H9 (cell line): ENCODE data around the gene MAPT. TPM values are rescaled to one million over a fixed set of nuclear protein-coding genes. Genes with fewer than 3 reads are reported as not detected.

Experiments used
- DNase-seq: peaks from one replicate; pipeline ENCODE4 v3.0.0-alpha.2; 2017
- H2AFZ ChIP-seq: one replicate; pipeline ENCODE4 v1.6.1; 2013; ENCODE audit warnings: mild to moderate bottlenecking, low read length, control low read depth, moderate library complexity
- H2AK5ac ChIP-seq: 2 replicates; pipeline ENCODE4 v1.6.1; 2013; ENCODE audit warnings: low read length, control low read depth, mixed read lengths; ENCODE audit not compliant: insufficient read length
- H2BK120ac ChIP-seq: one replicate; pipeline ENCODE4 v1.6.1; 2013; ENCODE audit warnings: low read depth, mild to moderate bottlenecking, low read length, control low read depth, inconsistent platforms; ENCODE audit not compliant: poor library complexity, severe bottlenecking
- H2BK12ac ChIP-seq: 2 replicates; pipeline ENCODE4 v1.6.1; 2013; ENCODE audit warnings: low read length, control low read depth, mixed read lengths, low read depth; ENCODE audit not compliant: insufficient read length
- H2BK15ac ChIP-seq: 2 replicates; pipeline ENCODE4 v1.6.1; 2013; ENCODE audit warnings: low read depth, low read length, control low read depth
- H2BK20ac ChIP-seq: one replicate; pipeline ENCODE4 v1.6.1; 2013; ENCODE audit warnings: low read depth, mild to moderate bottlenecking, low read length, control low read depth, inconsistent platforms; ENCODE audit not compliant: poor library complexity, severe bottlenecking
- H2BK5ac ChIP-seq: 2 replicates; pipeline ENCODE4 v1.6.1; 2013; ENCODE audit warnings: low read length, control low read depth, mixed read lengths; ENCODE audit not compliant: insufficient read length
- H3K14ac ChIP-seq: 2 replicates; pipeline ENCODE4 v1.6.1; 2013; ENCODE audit warnings: low read length, control low read depth; ENCODE audit not compliant: insufficient read depth
- H3K18ac ChIP-seq: 2 replicates; pipeline ENCODE4 v1.6.1; 2013; ENCODE audit warnings: low read depth, mild to moderate bottlenecking, mixed read lengths, low read length, control low read depth; ENCODE audit not compliant: insufficient read length
- H3K23ac ChIP-seq: 2 replicates; pipeline ENCODE4 v1.6.1; 2013; ENCODE audit warnings: low read length, control low read depth, mixed read lengths, low read depth; ENCODE audit not compliant: insufficient read length
- H3K23me2 ChIP-seq: 2 replicates; pipeline ENCODE4 v1.6.1; 2013; ENCODE audit warnings: low read depth, mild to moderate bottlenecking, mixed read lengths, low read length, control low read depth; ENCODE audit not compliant: insufficient read length, poor library complexity, severe bottlenecking
- H3K27ac ChIP-seq: 2 replicates; pipeline ENCODE4 v1.5.1; 2013; ENCODE audit warnings: low read length, control low read depth, mixed read lengths, low read depth; ENCODE audit not compliant: insufficient read length
- H3K27me3 ChIP-seq: 2 replicates; pipeline ENCODE4 v1.6.1; 2013; ENCODE audit warnings: low read length, control low read depth, inconsistent platforms; ENCODE audit not compliant: insufficient read depth
- H3K4ac ChIP-seq: 2 replicates; pipeline ENCODE4 v1.6.1; 2013; ENCODE audit warnings: low read depth, mild to moderate bottlenecking, control low read depth, inconsistent platforms, low read length, moderate library complexity
- H3K4me1 ChIP-seq: 2 replicates; pipeline ENCODE4 v1.6.1; 2013; ENCODE audit warnings: low read length, control low read depth, inconsistent platforms; ENCODE audit not compliant: insufficient read depth
- H3K4me2 ChIP-seq: 2 replicates; pipeline ENCODE4 v1.6.1; 2013; ENCODE audit warnings: low read length, control low read depth, mixed read lengths; ENCODE audit not compliant: insufficient read length, insufficient read depth
- H3K56ac ChIP-seq: 2 replicates; pipeline ENCODE4 v1.6.1; 2013; ENCODE audit warnings: low read depth, mild to moderate bottlenecking, mixed read lengths, low read length, control low read depth; ENCODE audit not compliant: insufficient read length
- H3K79me1 ChIP-seq: 2 replicates; pipeline ENCODE4 v1.6.1; 2013; ENCODE audit warnings: low read depth, mild to moderate bottlenecking, moderate library complexity, low read length, control low read depth, inconsistent platforms; ENCODE audit not compliant: insufficient read depth, poor library complexity, severe bottlenecking
- H3K79me2 ChIP-seq: 2 replicates; pipeline ENCODE4 v1.6.1; 2013; ENCODE audit warnings: low read length, control low read depth, inconsistent platforms; ENCODE audit not compliant: insufficient read depth
- H3K9ac ChIP-seq: 2 replicates; pipeline ENCODE4 v1.6.1; 2013; ENCODE audit warnings: low read length, control low read depth, mixed read lengths; ENCODE audit not compliant: insufficient read length; ENCODE audit errors: extremely low read depth
- H3K9me3 ChIP-seq: one replicate; pipeline ENCODE4 v1.6.1; 2013; ENCODE audit warnings: low read depth, low read length, inconsistent platforms; ENCODE audit not compliant: control insufficient read depth
- H3T11ph ChIP-seq: one replicate; pipeline ENCODE4 v1.6.1; 2013; ENCODE audit warnings: mild to moderate bottlenecking, low read length, control low read depth, inconsistent platforms
- H4K20me1 ChIP-seq: one replicate; pipeline ENCODE4 v1.6.1; 2013; ENCODE audit not compliant: control insufficient read depth, insufficient read length, insufficient read depth
- H4K5ac ChIP-seq: 2 replicates; pipeline ENCODE4 v1.6.1; 2013; ENCODE audit warnings: low read depth, mild to moderate bottlenecking, mixed read lengths, low read length, control low read depth; ENCODE audit not compliant: insufficient read length
- H4K8ac ChIP-seq: replicated peaks from 2 replicates; pipeline ENCODE4 v1.6.1; 2013; ENCODE audit warnings: low read length, control low read depth, mixed read lengths, low read depth; ENCODE audit not compliant: insufficient read length
- H4K91ac ChIP-seq: 2 replicates; pipeline ENCODE4 v1.6.1; 2013; ENCODE audit warnings: low read depth, mild to moderate bottlenecking, moderate library complexity, mixed read lengths, low read length, control low read depth; ENCODE audit not compliant: insufficient read length
- H3K27ac Mint-ChIP-seq, 3 experiments: 2 replicates in 2 of 3; 3 replicates in 1 of 3; pipeline ENCODE4 v1.8.0; 2020 to 2021; ENCODE audit warnings: mixed read lengths in 3 of 3, mild to moderate bottlenecking in 1 of 3, moderate library complexity in 1 of 3
- H3K27me3 Mint-ChIP-seq: 2 replicates; pipeline ENCODE4 v1.8.0; 2021; ENCODE audit warnings: low read depth, mild to moderate bottlenecking, moderate library complexity, mixed read lengths
- H3K36me3 Mint-ChIP-seq, 3 experiments: 2 replicates in 2 of 3; 3 replicates in 1 of 3; pipeline ENCODE4 v1.8.0; 2020 to 2021; ENCODE audit warnings: low read depth in 3 of 3, mixed read lengths in 3 of 3; ENCODE audit not compliant: insufficient read depth in 1 of 3
- H3K4me1 Mint-ChIP-seq, 2 experiments: 2 replicates each; pipeline ENCODE4 v1.8.0; 2020; ENCODE audit warnings: mixed read lengths in 2 of 2
- H3K4me3 Mint-ChIP-seq, 2 experiments: 2 replicates in 1 of 2; 3 replicates in 1 of 2; pipeline ENCODE4 v1.8.0; 2020 to 2021; ENCODE audit warnings: mild to moderate bottlenecking in 2 of 2, mixed read lengths in 2 of 2, moderate library complexity in 1 of 2
- H3K9me3 Mint-ChIP-seq, 2 experiments: 2 replicates in 1 of 2; 3 replicates in 1 of 2; pipeline ENCODE4 v1.8.0; 2020; ENCODE audit warnings: mild to moderate bottlenecking in 2 of 2, mixed read lengths in 2 of 2, moderate library complexity in 1 of 2
- CTCF ChIP-seq: fragments of 200-600 bp; sonication (generic); conservative IDR thresholded peaks from 3 replicates; pipeline ENCODE4 v1.8.0; 2021; ENCODE audit warnings: antibody characterized with exemption, mild to moderate bottlenecking
- WGBS: extraction: QIAGEN DNeasy Blood & Tissue Kit; methylation state at CpG from one replicate; pipeline ENCODE4 v1.1.7; 2013; ENCODE audit warnings: missing lambda C conversion rate, low lambda C conversion rate, mixed read lengths; ENCODE audit not compliant: insufficient read length; ENCODE audit errors: extremely low coverage; 5-methylcytosine and 5-hydroxymethylcytosine counted together
- total RNA-seq: library from RNA; stranded (reverse); gene quantifications from 2 replicates; pipeline ENCODE4 v1.2.1, GENCODE V29; 2021

The MAPT gene
- total RNA-seq, 1 experiment from 2014 or later: 1.6 TPM

GRCh38 chr17:45851464-45851863 lies 42.9 kb upstream of the MAPT start:
- peaks cover 26% of the 10 kb centered on the region for H3K27me3 Mint-ChIP-seq
- H3K36me3 Mint-ChIP-seq: no peaks in the 10 kb centered on the region
- Histone ChIP-seq H3K14ac (no peak overlapping the region), H3K23ac (no peak overlapping the region), H3K18ac (no peak overlapping the region), H3K4me1 (no peaks in the 10 kb centered on the region), H2BK20ac (no peak overlapping the region), H3K4me2 (no peak overlapping the region), H3K4ac (no peak overlapping the region), H3K23me2 (no peaks in the 10 kb centered on the region), H2BK5ac (no peak overlapping the region), H3K9ac (no peak overlapping the region), H3K9me3 (no peaks in the 10 kb centered on the region), H2BK120ac (no peak overlapping the region), H4K20me1 (no peaks in the 10 kb centered on the region), H3K79me1 (no peaks in the 10 kb centered on the region), H3T11ph (no peak overlapping the region), H2AFZ (no peak overlapping the region), H2AK5ac (no peak overlapping the region), H4K8ac (no peak overlapping the region), H4K91ac (no peak overlapping the region), H3K79me2 (no peaks in the 10 kb centered on the region), H3K27me3 (peaks cover 3% of the 10 kb centered on the region; the same call in 1 of the 2 replicates), H3K56ac (no peak overlapping the region), H2BK12ac (no peak overlapping the region), H4K5ac (no peak overlapping the region), H2BK15ac (no peak overlapping the region), H3K27ac (no peak overlapping the region)
- H3K4me1 Mint-ChIP-seq: 0 out of 4 replicates have a peak, but pooled peaks cover 0 to 3% of the 10 kb centered on the region in 2 experiments
- H3K4me3 Mint-ChIP-seq: no peak overlapping the region
- no peak for DNase-seq
- no peak for TF ChIP-seq CTCF
- H3K9me3 Mint-ChIP-seq: 0 out of 5 replicates have a peak, but pooled peaks cover 0 to 3% of the 10 kb centered on the region in 2 experiments
- no CpG with 5 or more reads among the region's 8 CpGs for WGBS
- no peak overlapping the region for H3K27ac Mint-ChIP-seq
